ENCODE data around the gene THNSL1.

- TF ChIP-seq CTCF (IDR thresholded peaks at IDR 0.05) = no peak
- TF ChIP-seq POLR2A (IDR thresholded peaks at IDR 0.05) = no peak
These were observed 49.5 kb downstream of the THNSL1 start for GRCh38 chr10:25065761-25066476.
